ENCODE data around the gene ST7.
A peak's percentile ranks its signal among the peaks of the same experiment; 100 is the strongest.
"Not testable (repeated sequence)": the region's sequence is repeated elsewhere in the genome, so short reads cannot be mapped to it uniquely, and the experiment has no call there.

The ST7 gene

DNA sequence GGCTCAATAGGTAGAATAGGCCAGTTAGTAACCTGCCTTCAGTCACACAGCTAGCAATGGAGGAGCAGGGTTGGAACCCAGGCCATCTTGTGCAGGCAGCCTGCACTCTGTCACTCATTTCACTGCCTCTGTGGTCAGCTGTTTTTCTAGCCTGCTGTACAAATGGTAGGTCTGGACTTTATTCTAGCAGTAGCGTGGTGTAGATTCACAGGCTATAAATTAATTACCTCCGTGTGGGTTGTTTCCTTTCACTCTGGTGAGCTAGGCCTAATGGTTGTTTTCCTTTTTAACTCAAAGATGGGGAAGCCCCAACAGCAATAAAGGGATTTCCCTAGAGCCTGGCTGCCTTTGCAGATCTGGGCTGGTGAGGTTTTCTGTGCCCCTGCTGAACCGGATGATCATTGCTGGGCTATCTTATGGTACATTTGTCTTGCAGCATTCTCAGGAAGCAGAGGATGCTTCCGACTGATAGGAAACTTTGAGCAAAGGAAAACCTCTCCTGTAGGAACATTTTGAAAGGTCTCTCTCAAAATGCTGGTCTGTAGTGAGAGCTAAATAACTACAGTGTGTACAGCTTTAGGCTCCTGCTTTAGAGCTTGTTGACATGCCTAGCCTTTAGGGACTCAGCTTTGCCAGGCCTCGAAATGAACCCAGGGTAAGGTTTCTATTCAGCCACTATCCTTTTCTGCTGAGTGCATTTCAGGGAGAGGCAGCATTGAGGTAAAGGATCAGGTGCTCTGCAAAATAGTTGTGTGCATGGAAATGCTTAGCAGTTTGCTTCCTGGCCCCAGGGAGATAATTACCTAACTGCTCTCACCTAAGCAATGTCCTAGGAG, 157.4 kb downstream of the ST7 start:
- DNase-seq = no peak

DNA sequence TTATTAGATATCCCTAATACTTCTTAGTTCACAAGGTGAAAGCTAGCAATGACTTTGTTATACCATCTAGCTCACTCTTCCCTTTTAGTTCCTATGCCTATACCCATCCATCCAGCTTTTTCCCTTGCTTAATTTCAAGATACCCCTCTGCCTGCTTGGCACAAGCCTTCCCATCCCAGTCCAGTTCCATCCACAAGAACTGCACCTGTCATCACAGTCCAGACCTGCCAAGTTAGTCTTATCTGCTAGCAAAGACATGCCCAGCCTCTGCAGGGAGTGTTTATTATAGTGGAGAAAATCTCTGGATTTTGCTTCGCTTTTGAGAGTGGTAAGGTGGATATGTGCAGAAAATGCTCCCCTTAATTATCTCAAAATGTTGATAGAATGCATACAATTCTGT, 158.2 kb downstream of the ST7 start:
- DNase-seq = no peak

DNA sequence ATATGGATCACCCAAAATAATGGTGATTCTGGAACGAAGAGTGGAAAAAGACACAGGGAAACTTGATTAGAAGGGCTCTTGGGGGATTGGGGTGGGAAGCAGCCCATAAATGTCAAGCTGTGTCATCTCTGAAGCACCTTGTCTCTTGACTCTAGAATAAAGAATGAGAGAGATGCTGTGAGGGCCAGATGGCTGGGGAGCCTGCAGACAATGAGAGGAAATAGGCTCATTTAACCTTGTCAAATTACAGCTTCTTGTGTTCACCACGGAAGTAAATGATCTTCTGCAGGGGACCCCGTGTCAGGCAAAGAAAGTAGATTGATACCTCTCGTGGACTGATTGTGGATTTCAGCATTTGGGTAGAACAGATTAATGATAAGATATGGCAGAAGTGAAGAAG, 159.3 kb downstream of the ST7 start:
- no peak for DNase-seq

DNA sequence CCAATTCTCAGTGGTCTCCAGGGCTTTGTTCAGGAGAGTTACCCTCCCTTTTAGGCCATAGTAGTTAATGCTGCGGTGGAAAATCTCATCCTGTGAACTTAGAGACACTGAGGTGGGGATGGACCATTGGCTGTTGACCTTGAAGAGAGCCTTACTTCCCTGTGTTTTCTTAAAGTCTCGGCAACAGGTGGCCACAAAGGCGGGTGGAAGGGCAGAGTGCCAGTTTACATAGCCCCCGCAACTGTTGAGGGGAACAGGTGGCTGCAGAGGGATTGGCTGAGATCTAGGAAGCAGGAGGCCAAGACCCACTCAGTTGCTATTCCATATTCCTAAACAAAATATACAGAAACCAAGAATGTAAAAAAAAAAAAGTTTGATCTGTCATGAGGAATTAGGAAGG, 160.6 kb downstream of the ST7 start:
- no peak for DNase-seq

DNA sequence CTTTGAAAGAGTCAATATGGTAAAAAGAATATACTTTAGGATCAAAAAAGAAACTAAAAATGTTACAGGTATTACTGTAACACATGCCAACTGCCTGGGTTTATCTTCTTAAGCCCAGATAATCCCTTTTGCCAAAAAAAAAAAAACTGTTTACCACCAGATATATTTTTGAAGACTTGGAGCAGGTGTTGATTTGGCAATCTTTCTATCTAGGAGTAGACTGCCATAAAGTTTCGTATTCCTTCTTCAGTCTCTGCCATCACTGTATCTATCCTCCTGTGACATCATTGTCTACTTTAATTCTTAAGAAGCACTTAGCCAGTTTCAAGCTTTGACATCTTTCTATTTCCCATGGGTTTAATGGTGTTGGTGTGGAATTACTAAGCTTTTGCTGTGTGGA, 161.0 kb downstream of the ST7 start:
- DNase-seq = no peak

DNA sequence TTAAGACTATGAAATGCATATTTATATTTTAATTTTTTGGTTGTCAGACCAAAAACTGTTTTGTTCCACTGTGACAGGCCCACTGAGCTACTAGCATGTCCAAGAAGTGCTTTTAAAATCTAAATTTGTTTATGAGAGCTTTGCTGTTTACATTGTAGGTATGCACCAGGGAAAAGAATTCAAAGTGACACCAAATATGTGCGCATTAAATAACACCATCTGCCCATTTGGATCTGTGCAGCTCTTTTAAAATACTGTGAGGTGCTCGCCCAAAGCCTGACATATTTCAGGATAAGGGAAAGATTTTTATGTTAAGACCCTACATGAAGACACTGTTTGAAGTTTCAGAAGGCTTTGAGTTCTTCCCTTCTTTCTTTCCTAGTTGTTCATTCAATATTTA, 162.9 kb downstream of the ST7 start:
- no peak for DNase-seq

DNA sequence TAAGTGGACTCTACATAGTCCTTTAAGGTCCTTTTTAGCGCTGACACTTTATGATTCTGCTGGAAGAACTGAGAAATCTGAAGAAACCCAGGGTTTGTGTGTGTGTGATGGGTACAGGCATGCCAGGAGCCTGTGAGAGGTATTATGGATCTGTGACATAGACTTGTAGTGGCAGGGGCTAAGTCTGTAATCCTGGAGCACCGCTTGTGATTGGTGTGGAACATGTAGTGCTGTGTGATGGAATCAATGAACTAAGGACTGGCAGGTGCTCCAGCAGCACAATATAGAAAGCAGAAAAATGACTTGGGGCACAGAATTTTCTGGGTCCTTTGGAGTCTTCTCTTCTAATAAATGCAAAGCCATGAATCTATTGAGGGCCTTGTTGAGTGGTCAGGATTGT, 163.9 kb downstream of the ST7 start:
- DNase-seq = no peak

DNA sequence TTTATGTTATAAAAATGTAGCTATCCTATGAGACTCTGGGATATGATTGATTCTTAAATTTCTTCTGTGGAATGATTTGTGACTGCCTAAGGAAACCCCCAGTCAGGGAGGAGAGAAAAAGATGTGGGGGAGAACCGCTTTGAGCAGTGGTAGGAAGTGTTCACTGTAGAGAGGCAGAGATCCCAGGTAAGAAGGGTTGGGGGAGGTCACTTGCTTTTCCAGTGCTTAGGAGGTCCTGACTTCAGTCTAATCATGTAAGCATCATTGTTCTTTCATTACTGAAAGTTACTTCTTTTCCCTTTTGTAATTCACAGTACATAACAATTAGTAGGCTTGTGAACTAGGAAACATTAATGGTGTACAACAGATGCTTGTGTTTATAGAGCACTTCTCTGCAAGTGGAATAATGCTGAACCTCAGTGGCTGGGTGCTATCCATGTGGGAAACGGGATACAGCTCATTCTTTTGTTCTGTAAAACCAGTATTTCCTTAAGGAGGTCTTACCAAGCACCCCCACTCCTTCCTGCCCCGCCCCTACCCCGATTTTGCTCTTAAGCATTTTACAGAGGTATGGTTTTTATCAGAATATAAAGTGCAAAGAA, 165.4 kb downstream of the ST7 start:
- DNase-seq = no peak

DNA sequence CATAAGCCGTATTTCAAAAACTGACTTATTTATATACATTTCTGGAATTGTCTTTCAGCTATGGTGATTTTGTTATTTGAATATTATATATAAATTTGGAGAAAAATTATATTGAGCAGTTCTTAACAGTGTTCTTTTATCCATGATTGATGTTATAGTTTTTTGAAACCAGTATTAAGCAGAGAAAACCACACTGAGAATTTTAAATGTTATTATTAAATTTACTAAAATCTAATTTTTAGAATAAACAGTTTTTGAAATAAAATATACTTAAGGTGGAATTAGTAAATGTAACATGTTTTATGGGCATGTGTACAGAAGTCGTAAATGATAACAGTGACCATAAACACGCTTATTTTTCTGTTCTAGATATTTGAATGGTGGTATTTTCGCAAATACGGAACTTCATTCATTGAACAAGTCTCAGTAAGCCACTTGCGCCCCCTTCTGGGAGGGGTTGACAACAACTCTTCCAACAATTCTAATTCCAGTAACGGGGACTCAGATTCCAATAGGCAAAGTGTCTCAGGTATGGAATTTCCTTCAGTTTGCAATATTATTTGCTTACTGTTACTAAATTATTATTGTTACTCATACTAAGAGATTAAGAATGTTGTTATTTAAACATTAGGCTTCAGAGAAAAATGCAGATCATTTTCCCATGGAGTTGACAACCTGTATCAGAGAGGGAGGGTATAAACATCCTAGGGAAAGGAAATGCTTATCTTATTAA, 166.1 kb downstream of the ST7 start:
- DNase-seq = peak; percentile 79

DNA sequence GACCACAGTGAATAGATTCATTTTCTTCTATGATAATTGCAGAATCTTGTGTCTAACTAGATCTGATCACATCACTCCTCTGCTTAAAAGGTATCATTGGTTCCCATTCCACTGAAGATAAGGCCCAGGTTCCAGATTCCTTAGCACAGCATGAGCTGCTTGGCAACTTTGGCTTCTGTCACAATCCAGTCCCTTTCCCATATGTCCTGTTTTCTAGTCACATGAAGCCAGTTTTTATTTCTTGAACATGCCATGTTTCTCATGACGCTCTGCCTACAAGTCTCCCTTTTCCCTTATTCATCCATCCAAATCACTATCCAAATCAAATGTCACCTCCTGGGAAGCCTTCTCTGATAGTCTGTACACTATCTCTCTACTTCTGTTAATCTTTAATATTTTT, 167.0 kb downstream of the ST7 start:
- not testable (repeated sequence) for DNase-seq

DNA sequence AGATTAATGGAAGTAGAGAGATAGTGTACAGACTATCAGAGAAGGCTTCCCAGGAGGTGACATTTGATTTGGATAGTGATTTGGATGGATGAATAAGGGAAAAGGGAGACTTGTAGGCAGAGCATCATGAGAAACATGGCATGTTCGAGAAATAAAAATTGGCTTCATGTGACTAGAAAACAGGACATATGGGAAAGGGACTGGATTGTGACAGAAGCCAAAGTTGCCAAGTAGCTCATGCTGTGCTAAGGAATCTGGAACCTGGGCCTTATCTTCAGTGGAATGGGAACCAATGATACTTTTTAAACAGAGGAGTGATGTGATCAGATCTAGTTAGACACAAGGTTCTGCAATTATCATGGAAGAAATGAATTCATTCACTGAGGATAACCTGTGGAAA, 168.7 kb downstream of the ST7 start:
- not testable (repeated sequence) for DNase-seq

DNA sequence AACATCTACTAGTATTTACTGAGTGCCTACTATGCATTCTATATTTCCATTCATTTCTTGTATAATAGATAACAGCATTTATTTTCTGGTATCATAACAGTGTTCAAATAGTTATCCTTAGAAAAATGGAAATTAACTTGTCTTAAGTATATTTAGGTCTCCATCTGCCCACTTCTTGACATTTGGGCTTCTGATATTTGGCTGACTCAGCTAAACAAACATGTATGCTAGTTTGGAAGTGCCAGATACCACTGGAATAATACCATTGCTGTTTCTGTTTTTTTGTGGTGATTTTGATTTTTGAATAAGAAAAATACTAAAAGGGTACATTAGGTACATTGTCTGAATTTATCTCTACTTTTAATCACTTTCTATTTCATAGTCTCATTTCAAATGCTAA, 169.2 kb downstream of the ST7 start:
- no peak for DNase-seq

DNA sequence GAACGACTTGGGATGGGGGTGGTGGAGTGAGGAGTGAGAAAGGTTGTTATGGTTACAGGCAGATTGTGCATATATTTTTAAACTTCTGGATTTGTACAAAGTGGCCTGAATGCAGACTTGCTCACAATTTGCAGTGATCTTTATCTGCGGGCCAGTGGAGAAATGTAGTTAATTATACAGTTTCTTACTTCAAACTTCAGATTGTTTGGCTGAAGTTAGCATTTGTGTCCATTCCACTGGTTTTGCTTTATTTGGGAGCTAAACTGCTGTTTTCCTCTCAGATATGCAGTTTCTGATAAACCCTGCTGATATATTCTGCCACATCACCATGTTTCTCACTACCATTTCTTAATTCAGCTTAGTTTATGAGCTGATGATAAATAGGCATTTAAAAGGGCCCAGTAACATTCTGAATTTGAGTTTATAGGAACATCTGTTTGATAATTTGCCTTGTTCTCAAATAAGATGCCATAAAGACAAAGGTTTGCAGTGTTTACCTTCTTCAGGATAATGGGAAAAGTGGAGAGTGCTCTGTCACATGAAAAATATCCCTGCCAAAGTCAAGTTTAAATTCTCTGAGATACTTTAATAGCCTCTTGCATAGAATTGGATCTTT, 170.1 kb downstream of the ST7 start:
- DNase-seq = no peak

DNA sequence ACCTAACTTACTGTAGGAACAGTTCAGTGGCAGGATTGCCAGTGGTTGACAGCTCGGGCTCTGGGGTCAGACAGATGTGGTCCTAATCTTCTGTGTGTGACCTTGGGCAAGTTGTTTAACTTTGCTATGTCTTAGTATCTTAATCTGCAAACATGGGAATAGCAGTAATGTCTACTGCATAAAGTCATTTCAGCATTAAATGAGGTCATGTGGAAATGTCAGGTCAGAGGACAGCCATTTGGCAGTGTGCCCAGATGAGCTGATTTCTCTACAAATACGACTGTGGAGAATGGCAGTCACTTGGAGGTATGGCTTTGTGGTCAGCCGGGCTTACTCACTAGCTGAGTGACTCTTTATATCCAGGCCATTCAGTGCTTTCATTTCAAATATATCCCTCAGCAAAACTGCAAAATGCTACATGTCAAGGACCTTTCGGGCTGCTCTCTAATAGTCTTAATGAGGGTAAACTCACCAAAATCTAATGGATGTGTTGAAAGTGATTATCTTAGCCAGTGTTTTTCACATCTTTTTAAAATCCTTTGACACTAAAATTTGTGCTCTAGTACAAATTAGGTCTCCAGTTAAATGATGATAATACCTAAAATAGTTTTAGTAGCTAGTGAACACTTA, 171.4 kb downstream of the ST7 start:
- no peak for DNase-seq

DNA sequence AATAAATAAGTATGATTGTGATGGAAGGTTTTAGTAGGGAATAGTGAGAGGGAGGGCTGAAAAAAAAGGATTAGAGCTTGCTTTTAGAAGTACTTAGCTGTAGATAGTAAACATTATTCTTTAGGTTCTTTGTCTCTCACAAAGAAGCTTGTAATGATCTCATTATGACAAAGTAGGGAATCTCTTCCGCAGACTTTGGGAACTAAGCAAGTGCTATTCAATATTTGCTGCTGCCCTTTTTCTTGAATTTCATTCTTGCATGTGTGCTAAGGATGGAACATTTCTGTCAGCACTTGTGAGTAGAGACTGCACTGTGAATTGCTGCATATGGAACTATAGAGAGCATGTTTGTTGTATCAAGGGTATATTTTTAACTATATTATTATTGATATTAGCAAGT, 173.4 kb downstream of the ST7 start:
- DNase-seq = no peak

DNA sequence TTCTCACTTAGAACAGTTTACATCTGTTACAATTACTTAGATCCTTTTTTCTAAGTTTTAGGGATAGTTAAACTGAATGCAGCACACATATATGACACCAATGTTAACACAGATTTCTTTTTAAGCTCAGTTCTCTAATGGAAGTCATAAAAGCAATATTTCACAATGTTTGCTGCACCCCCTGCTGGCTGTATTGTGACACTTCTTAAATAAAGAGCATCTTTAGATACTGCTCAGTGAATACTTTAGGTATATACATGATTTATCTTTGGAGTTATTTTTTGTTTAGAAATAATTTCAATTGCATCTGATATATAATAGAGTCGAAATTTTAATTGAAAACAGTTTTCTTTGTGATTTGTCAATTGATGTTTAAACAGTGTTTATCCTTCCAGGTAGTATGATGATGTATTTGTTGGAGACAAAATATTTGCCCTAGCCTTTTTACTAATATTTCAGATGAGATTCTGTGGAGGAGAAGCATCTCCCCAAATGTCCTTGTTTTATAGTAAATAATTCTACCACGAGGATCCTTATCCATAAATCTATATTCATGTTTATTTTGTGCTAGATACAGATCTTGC, 174.4 kb downstream of the ST7 start:
- peak; percentile 43 for DNase-seq

DNA sequence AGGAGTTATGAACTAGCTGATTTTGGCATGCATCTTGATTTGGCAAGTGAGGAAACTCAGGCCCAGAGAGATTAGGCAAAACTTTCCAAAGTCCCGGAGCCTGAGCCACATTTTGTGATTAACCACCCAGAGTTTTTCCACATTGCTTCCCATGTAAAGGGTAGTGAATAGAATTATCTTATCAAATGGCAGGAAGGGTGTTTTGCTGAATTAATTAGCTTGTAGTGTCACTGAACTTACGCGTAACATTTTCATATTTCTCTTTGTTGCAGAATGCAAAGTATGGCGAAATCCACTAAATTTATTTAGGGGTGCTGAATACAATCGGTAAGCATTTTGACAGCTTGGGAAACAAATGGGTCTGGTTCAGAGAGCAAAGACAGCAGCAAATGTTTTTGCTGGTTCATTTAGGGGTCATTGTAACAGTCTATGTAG, 176.2 kb downstream of the ST7 start:
- DNase-seq = no peak

DNA sequence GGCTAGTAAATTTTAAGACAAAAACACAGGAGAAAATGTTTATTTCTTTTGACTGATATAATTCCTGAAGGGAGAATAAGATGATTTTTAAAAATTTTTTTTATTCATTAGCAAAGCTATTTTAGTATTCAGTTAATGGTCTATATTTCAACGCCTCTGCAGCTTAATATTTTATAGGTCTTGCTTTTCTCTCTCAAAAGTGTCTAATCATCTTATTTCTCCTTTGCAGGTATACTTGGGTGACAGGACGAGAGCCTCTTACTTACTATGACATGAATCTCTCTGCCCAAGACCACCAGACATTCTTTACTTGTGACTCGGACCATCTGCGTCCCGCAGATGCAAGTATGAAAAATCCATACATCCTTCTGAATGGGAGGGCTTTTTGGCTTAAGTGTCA, 177.0 kb downstream of the ST7 start:
- no peak for DNase-seq

DNA sequence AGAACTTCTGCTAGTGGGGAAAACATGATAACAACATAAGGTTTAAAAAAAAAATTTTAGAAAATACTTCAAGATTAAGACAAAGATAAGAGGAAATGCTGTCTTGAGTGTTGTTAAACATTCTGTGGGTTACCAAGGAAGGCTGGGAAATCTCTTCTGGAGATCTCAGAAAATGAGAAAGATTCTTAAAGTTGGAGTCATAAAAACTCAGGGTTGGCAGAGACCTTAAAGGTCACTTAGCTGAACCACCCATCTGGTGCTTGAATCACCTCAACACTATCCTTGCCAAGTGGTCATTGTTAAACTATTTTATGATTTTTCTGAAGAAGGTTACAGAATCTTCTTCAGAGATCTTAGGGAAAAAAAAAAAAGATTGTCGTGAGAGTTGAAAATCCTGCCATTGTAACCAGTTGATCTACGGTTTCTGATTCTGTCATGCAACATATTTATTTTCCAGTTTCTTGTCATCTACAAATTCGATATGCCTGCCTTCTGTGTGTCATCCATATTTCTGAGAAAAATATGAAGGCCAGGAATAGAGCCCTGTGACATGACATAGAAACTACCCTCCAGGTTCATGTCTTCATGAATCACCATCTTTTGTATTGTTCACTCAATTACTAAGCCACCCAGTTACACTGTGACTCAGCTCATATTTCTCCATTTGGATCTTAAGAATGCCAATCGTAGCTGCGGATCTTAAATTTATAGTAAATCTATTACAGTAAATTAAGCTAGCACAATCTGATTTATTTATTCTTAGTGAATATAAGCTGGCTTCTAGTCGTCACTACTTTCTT, 179.2 kb downstream of the ST7 start:
- DNase-seq = no peak

DNA sequence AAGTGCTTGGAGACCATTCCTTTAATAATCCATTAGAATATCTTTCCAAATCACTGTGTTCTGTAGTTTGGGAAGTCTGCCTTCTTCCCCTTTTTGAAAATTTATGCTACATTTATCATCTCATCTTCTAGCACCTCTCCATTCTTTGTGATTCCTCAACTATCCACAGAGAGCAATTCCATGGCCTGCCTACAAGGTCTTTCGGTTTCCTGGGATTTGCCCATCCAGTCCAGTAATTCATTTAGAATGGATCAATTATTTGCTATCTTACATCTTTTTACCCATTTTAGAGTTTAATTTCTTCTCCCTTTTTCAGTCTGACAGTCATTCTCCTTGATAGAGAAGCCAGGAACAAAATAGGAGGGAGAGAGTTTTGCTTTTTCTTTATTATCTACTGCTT, 179.8 kb downstream of the ST7 start:
- DNase-seq = no peak

DNA sequence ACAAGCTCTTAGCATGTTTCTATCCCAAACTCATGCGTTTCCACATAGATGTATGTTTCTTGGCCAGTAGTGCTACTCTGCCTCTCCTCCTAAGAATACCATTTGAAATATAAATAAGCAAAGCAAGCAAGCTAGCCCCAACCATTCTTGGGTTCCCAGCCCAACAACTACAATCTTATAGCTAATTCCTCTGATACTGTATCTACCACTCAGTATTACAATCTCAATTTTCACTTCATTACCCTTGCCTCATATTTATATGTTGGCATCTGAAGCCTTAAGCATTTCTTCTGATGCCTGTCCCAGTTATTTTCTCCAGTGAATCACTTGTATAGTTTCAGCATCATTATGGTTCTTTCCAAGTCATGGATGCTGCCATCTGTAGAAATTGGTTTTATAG, 181.1 kb downstream of the ST7 start:
- DNase-seq = no peak
